ENCODE results near the gene CD300H.

- TF ChIP-seq, protein P1, sequence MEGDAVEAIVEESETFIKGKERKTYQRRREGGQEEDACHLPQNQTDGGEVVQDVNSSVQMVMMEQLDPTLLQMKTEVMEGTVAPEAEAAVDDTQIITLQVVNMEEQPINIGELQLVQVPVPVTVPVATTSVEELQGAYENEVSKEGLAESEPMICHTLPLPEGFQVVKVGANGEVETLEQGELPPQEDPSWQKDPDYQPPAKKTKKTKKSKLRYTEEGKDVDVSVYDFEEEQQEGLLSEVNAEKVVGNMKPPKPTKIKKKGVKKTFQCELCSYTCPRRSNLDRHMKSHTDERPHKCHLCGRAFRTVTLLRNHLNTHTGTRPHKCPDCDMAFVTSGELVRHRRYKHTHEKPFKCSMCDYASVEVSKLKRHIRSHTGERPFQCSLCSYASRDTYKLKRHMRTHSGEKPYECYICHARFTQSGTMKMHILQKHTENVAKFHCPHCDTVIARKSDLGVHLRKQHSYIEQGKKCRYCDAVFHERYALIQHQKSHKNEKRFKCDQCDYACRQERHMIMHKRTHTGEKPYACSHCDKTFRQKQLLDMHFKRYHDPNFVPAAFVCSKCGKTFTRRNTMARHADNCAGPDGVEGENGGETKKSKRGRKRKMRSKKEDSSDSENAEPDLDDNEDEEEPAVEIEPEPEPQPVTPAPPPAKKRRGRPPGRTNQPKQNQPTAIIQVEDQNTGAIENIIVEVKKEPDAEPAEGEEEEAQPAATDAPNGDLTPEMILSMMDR (conservative IDR thresholded peaks at IDR 0.05; ENCODE audit: low read length) = no peak
- TF ChIP-seq EZH2phosphoT487 (IDR thresholded peaks at IDR 0.05; ENCODE audit: borderline replicate concordance) = no peak
Observed at GRCh38 chr17:74528491-74529199, 38.7 kb downstream of the CD300H start.

Measured in Loucy (cell line).